B cell (primary cell): ENCODE data around the gene RPS15.

Experiments used
- CTCF ChIP-seq: fragments of 200-600 bp; IDR thresholded peaks from one replicate; pipeline ENCODE4 v1.8.0; 2022; ENCODE audit warnings: antibody characterized with exemption, mild to moderate bottlenecking
- EZH2 ChIP-seq: IDR thresholded peaks from 2 replicates; pipeline ENCODE4 v1.6.1; 2012; ENCODE audit warnings: borderline replicate concordance, low read depth, mild to moderate bottlenecking, moderate library complexity, low read length; ENCODE audit not compliant: insufficient read depth, poor library complexity, severe bottlenecking

- TF ChIP-seq CTCF (no peak), EZH2 (no peak)
These were observed 27.9 kb upstream of the RPS15 start for GRCh38 chr19:1410136-1410786.
